Activated gamma-delta T cell (primary cell): Measurements from ENCODE around the gene PLEKHA8.
A peak's percentile ranks its signal among the peaks of the same experiment; 100 is the strongest.

Experiments used
- DNase-seq: peaks from one replicate; lab custom pipeline; 2025; lab: John Stamatoyannopoulos, UW
- total RNA-seq, 2 donors: gene quantifications; one replicate each; lab custom pipeline; 2026; lab: John Stamatoyannopoulos, UW

PLEKHA8 gene, protein sequence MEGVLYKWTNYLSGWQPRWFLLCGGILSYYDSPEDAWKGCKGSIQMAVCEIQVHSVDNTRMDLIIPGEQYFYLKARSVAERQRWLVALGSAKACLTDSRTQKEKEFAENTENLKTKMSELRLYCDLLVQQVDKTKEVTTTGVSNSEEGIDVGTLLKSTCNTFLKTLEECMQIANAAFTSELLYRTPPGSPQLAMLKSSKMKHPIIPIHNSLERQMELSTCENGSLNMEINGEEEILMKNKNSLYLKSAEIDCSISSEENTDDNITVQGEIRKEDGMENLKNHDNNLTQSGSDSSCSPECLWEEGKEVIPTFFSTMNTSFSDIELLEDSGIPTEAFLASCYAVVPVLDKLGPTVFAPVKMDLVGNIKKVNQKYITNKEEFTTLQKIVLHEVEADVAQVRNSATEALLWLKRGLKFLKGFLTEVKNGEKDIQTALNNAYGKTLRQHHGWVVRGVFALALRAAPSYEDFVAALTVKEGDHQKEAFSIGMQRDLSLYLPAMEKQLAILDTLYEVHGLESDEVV
- total RNA-seq: 32.7 to 34.1 reads per million in 2 donors

DNA sequence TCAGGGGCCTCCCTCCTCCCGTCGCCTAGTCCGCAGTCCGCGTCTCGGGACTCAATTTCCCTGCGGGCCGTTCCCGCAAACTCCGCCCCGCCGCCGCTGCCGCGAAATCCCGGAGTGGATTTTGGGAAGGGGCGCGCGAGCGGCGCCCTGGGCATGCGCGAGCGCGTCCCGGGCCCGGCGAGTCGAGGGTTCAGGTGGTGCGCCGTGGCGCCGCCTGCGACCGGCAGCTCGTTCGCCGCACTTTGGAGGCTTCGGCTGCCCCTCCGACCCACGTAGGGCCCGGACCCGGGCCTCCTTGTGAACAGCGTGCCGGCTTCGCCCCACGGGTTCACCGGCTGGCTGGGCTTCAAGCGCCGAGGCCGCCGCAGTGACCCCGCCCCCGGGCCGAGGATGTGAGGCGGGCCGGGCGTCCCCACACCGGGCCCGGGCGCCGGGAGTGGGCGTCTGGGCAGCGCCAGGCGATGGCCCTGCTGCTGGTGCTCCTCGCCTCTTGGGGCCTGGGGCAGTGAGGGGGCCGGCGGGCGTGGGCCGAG is at the start of gene PLEKHA8:
TSS of gene PLEKHA8 (plus strand) at position 197 of the 533 bp plus-strand sequence. CDS start 351 bp downstream, outside the sequence.
- DNase-seq: peak; percentile 82

DNA sequence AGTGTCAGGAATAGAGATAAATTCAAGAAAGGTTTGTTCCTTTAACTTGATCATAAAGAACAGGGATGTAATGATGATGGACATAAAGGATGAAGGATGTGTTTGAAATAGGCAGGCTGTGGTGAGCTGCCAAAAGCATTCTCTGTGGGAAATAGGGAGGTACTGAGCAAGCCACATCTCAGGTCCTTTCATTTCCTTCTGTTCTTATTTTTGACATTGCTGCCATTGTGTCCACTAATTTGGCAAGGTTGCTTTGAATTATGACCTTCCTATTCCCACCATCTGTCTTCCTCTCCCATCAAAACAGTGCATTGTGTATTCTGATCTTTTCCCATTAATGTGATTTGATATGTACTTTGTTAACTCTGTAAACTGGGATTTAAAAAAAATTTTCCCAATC is 48.1 kb upstream of the PLEKHA8 start:
- DNase-seq: no peak

DNA sequence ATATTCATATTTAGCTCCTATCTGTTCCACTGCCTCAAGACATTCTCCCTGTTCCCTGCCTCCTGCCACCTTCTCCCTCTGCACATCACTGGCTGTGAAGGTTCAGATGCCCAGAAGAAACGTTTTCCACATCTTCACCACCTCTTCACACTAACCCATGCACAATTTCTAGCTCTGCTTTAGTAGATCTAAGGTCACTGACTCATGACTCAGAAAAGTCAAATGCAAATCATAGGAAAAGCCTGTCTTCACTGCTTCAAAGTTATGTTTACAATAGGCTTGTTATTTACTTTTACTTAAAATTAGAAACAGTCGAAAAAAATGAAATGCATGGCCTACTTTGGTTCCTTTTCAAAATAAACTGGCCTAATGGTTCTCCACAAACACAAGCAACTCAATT is 41.1 kb upstream of the PLEKHA8 start:
- no peak for DNase-seq

DNA sequence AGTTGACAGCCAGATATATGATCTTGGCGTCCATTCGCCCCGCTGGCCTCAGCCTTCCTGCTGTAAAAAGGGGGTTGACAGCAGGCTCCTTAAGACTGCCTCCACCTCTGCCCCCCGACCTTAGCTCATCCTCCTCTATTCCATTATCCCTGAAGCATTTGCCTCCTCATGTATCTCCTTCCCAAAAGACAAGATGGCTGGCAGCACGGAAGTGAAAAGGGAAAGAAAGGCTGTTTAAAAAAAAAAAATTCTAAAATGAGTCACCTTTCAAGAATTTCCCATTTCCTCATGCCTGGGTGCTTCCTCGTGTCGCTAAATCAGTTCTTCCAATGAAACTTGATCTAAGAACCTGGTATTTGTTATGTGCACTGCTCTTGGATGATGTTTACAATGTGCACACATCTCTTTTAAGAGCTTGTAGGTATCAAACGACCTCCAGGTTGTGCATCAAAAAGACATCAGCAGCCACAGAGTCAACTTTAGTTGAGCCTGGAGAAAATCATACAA is 40.3 kb upstream of the PLEKHA8 start:
- DNase-seq: no peak

DNA sequence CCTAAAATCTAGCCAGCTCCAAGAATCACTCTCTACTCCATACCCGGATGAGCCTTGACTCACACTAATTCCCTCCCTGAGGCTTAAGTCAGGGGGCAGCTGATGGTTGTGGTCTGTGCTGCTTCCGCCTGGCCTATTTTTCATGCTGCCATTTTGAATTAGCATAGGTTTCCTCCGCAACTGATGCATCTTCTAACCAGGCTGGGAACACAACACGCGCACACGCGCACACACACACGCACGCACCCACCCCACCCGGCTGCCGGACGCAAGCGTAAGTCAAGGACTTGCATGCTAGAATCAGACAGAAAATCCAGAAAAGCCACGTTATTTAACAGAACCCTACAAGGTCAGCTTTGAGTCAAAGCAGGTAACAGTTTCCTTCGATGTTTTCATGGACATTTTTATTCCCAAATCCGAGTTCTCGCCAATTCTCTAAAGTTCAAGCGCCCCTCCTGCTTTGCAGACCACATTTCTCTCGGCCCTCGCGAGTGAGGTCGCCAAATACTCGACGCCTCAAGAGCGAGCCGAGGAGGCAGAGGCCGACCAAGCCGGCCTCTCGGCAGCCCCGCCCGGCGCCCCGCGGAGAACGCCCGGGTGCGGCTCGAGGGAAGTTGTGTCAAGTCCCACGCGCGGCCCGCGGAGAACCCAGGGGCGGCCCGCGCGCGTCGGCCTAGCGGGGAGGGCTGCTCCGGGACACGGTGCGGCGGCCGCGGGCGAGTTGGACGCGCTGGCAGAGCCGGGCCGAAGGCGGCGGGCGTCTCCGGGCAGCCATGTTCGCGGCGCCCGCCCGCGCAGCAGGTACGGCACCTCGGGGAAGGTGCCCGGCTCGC is 39.6 kb upstream of the PLEKHA8 start:
- peak; percentile 23 for DNase-seq

DNA sequence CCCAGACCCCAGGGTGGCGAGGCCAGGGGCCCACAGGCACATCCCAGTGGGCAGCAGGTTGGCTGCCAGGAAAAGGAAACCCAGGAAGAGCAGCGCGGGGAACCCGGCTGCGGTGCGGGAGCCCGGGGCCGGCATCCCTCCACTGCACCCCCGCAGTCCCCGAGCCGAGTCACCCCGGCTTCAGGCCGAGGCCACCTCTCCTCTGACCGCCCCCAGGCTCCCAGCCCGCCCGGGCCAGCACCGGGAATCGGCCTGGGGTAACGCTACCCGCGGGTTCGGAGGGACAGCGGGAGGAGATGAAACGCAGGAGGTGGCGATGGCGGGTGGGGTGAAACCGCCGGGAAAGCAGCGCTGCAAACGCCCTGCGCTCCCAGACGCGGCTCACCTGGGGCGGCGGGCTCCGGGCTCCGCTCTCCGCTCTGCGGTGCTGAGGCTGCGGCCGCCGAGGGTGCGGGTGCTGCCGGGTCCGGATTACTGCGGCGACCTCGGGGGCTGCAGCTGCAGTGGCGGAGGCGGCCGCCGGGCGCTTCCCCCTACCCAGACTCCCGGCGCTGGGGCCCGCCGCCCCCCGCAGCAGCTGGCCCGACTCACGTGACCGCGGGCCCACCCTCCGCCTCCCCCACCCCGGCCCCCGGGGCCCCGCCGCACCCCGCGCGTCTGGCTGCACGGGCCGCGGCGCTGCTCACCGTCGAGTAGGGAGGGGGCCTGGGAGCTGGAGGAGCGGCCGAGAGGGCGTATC is 38.8 kb upstream of the PLEKHA8 start, which contains the start of gene SCRN1:
TSS of gene SCRN1 (minus strand) at position 545 of the 739 bp plus-strand sequence. CDS start 20,734 bp downstream, outside the sequence.
- DNase-seq: peak; percentile 23

DNA sequence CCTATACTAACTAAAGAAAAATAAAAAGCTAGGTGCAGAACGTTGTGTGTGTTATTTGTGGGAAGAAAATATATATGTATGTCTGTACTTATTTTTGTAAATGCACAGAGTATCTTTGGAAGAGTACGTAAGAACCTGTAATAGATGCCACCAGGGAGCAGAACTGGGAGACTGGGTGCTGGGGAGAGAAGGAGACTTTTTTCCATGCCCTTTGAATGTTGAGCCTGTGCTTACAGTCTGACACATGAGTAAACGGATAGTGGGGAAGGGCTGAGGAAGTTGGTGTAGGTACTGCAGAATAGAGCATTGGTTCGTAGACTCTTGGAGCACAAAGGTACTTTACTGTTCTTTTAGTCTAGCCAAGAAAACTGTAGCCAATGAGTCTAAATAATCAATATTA is 37.3 kb upstream of the PLEKHA8 start:
- DNase-seq: no peak

DNA sequence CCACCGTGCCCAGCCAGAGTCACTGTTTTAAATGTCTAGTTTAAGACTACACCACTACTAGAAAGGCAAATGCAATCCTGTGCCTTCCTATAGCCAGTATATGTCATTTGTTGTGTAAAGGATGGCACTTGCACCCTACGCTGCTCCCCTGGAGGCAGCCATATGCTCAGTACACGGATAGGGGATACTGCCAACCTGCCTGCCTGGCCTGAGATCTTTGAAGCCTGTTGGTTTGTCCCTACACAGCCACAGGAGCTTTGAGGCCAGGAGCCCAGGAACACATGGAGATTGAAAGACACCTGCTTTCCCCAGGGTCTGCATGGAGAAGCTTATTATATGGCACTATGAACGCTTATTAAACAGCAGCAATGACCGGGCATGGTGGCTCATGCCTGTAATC is 36.3 kb upstream of the PLEKHA8 start:
- DNase-seq: no peak

DNA sequence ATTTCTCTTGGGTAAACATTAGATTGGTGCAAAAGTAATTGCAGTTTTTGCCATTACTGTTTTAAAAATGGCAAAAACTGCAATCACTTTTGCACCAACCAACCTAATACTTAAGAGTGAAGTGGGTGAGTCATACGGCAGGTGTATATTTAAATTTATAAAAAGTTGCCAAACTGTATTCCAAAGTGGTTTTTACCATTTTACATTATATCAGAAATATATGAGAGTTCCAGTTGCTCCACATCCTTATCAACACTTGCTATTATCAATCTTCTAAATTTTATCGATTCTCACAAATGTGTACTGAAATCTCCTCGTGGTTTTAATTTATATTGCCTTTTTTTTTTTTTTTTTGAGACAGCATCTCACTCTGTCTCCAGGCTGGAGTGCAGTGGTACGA is 35.1 kb upstream of the PLEKHA8 start:
- DNase-seq: no peak

DNA sequence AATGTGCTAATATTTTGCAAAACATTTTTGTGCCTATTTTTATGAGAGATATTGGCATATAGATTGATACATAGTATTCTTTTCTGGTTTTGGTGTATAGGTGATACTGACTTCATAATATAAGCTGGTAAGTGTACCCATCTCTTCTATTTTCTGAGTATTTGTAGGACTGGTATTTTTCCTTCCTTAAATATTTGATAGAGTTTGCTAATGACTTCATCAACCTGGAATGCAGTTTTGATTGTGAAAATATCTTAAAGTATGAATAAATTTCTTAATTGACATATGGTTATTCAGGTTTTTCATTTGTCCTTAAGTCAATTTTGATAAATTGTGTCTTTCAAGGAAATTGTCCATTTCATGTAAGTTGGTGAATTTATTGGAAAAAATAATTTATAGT is 32.6 kb upstream of the PLEKHA8 start:
- no peak for DNase-seq

DNA sequence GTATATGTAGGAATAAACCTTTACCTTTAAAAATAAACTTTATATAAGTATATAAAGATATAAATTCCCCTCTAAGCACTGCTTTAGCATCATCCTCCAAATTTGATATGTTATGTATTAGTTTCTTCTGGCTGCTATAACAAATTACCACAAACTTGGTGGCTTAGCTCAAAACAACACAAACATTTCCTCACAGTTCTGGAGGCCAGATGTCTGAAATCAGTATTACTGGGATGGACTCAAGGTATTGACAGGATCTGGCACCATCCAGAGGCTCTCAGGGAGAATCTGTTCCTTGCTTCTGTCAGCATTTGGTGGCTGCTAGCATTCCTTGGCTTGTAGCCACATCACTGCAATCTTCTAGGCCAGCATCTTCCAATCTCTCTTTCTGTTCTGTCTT is 31.9 kb upstream of the PLEKHA8 start:
- no peak for DNase-seq

DNA sequence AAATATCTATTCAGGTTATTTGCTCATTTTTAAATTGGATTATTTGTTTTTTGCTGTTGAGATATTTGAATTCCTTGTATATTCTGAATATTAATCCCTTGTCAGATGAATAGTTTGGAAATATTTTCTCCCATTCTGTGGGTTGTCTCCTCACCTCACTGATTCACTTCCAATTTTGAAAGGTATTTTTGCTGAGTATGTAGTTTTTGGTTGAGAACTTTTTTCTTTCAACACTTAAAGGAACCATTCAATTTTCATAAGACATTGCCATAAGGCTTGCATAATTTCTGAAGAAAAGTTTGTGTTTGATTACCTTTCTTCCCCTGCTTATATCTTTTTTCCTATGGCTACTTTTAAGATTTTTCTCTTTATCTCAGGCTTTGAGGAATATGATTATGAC is 29.7 kb upstream of the PLEKHA8 start:
- DNase-seq: no peak

DNA sequence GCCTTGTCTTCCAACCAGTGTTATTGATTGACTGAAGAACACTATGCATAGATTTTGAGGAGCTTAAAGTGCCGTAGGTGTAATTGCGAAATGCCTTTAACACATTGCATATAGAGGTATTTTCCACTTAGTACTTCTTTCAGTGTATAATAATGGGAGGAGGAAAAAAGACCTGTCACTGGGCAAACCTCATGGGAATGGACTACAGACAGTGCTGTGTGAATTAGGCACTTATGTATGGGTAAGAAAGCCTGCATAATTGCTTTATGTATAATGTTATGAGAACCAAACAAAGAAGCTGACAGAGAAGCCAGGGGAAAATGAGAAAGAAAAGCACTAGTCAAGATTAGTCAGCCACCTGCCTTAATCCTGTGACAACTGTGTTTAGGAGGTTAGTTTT is 26.2 kb upstream of the PLEKHA8 start:
- DNase-seq: no peak

DNA sequence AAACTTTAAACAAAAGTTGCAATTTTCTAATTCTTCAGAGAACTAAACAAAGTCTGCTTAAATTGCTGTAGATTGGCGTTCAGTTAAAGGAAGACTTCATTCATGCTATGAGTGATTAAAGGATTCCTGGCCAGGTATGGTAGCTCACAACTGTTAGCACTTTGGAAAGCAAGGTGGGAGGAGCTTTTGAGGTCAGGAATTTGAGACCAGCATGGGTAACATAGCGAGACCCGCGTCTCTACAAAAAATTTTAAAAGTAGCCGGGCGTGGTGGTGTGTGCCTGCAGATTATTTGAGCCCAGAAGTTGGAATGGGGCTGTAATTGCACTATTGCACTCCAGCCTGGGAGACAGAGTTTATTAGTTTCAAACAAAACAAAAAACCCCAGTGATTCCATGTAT is 25.1 kb upstream of the PLEKHA8 start:
- no peak for DNase-seq

DNA sequence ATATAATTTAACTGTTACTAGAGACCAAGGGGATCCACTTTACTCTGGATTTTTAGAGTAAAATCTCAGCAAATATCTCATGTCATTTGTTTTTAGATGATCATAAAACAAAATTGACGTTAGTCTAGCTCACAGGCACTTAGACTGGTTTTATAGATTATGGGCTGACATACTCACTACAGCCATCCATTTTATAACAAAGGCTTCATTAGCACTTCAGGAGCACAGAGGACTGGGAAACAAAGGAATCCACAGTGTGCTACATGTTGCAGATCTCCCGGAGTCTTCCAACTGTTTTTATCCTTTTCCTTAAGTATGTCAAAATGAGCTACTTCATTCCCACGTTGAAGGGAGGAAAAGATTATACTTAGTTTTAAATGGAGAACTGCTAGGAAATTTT is 22.7 kb upstream of the PLEKHA8 start:
- no peak for DNase-seq

DNA sequence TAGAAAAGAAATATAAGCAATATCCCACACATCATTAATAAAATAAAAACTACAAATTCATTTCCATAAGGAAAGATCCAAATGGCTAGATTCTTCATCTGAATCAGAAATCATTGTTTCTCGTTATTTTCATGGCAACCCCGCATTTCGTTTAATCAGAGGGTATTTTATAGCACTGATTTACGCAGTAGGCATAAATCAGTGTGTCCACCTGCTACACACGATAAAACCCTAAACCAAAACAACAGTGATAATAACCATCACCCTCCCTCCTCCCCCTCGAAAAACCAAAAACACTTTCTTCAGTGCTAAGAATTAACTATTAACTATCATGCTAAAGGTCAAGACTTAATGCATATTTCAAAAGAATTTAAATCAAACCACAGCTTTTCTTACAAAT is 18.2 kb upstream of the PLEKHA8 start:
- no peak for DNase-seq

DNA sequence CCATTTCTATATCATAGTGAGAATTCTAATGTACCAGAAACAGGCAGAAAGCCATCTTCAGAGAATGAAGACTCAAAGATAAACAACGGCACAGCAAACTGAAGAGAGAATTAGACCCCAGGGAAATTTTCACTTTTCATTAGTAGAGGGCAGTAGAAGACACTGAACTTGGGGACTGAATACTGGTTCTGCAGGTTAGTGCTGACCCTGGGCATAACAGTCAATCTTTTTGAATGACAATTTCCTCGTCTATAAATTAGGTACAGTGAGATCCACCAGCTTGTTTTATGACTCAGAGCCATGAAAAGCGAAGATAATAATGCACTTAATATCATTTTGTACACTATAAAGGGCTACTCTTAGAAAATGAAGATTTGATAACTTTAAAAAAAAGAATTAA is 15.5 kb upstream of the PLEKHA8 start:
- no peak for DNase-seq

DNA sequence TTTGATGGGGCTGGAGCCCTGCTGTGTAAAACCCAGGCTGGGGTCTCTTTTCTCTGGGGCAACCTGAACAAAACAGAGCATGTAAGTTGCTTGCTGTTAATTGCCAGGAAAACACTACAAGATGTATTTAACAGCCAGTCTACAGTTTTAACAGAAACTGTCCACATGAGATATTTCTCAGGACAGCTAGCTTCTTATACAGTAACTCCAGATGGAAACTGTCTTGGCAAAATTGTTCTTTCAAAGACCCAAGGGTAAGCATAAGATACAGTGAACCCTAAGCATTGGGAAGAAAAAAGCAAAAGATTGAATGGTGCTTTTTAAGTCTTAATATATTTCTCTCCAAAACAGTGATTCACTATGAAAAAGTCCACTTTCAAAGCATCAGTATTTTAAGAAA is 9.8 kb upstream of the PLEKHA8 start:
- DNase-seq: no peak

DNA sequence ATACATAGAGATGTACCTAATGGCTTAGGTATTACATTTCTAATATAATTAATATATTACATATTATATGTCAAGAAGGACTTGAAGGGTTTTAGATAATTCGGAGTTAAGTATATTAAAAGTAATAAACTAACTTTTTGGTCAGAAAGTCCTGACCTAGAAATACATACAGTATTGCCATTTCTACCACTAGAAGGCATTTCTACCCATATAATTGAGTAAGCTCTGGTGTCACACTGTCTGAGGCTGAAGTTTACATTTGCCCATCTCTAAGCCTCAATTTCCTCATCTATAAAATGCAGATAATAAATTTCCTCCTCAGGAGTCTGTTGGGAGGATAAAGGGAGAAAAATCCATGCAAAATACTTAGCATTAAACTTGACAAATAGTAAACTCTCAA is 8.8 kb upstream of the PLEKHA8 start:
- DNase-seq: no peak

DNA sequence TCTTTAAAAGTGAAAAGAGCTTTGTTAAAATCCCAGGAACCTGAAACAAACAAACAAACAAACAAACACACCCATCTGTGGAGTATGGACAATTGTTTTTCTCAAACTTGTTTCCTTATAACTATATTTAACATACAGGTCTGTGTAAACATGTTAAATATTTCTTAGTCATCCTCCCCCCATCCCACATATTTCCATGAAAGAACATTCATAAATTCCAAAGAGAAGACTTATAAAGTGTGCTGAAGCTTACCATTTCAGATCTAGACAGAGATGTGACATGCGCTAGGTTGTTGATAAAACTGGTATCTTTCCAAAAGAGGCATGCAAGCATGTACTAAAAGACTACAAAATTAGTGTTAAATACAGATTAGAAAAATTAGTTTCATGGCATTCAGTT is 8.3 kb upstream of the PLEKHA8 start:
- no peak for DNase-seq

DNA sequence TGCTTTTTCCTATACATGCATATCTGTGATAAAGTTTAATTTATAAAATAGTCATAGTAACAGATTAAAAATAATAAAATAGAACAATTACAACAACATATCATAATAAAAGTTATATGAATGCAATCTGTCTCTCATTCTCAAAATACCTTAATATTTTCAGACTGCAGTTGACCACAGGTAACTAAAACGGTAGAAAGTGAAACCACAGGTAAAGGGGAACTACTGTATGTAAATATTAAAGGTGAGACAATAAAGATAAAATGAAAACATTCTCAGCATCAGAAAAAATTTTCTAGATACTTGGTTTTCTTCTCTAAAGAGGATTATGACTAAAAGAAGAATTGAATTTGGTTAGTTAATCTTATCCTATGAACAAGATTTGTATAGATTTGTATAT is 7.7 kb upstream of the PLEKHA8 start:
- no peak for DNase-seq

DNA sequence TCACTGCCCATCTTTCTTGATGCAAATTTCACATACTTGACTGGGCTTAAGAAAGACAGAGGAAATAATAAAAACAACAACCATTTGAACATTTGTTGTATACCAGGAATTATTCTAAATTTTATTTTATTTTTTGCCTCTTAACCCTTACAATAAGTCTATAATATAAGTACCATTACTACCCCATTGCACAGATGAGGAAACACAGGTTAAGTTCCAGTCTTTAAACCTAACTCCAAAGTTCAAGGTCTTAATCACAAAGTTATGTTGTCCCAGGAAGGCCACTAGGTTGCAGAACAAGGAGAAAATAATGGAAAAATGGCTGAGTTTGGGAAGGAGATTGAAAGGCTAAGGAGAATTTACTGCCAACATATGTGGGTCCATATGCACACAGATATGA is 5.2 kb upstream of the PLEKHA8 start:
- no peak for DNase-seq
